ENCODE data around the gene SCG5.

The SCG5 gene

GRCh38 chr15:32698773-32699390 lies 57.4 kb downstream of the SCG5 start:
- Mint-ChIP-seq H3K27ac (no peak overlapping the region), H3K27me3 (peaks cover 36% of the 10 kb centered on the region), H3K36me3 (no peaks in the 10 kb centered on the region), H3K4me1 (no peaks in the 10 kb centered on the region), H3K4me3 (no peak overlapping the region), H3K9me3 (no peaks in the 10 kb centered on the region)
- no peak for ATAC-seq

- H3K4me3 Mint-ChIP-seq, result no peak overlapping the region
- no peak for ATAC-seq
- H3K27me3 Mint-ChIP-seq, result peaks cover 45% of the 10 kb centered on the region
- H3K36me3 Mint-ChIP-seq, result no peaks in the 10 kb centered on the region
- H3K9me3 Mint-ChIP-seq, result no peaks in the 10 kb centered on the region
- H3K4me1 Mint-ChIP-seq, result no peaks in the 10 kb centered on the region
- H3K27ac Mint-ChIP-seq, result no peak overlapping the region
Measured at GRCh38 chr15:32700501-32701150, 59.1 kb downstream of the SCG5 start.

DNA sequence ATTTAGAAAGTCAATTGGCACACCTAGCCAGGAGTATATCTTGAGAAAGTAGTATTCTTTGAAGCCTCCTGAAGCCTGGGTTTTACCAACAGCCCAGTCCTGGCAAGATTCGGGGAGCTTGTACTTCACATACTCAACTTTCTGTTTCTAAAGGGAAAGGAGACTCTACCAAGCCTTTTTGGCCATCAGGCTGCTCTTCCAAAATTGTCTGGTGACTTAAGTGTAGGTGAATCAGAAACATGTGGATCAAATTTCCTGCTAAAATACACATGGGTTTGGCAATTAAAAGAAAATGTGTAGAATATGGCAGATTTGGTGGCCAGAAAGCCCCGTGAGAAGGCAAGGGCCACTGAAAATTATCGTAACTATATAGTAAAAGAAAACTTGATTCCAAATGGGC lies 60.4 kb downstream of the SCG5 start:
- no peaks in the 10 kb centered on the region for H3K9me3 Mint-ChIP-seq
- H3K27me3 Mint-ChIP-seq, result peaks cover 52% of the 10 kb centered on the region
- no peak overlapping the region for H3K27ac Mint-ChIP-seq
- ATAC-seq, result no peak
- H3K4me3 Mint-ChIP-seq, result no peak overlapping the region
- H3K4me1 Mint-ChIP-seq, result no peaks in the 10 kb centered on the region
- no peaks in the 10 kb centered on the region for H3K36me3 Mint-ChIP-seq

GRCh38 chr15:32704395-32704981 lies 63.0 kb downstream of the SCG5 start:
- Mint-ChIP-seq H3K4me3 (no peak overlapping the region), H3K36me3 (no peaks in the 10 kb centered on the region), H3K9me3 (no peaks in the 10 kb centered on the region), H3K27me3 (peaks cover 47% of the 10 kb centered on the region), H3K27ac (no peak overlapping the region), H3K4me1 (no peaks in the 10 kb centered on the region)
- no peak for ATAC-seq

DNA sequence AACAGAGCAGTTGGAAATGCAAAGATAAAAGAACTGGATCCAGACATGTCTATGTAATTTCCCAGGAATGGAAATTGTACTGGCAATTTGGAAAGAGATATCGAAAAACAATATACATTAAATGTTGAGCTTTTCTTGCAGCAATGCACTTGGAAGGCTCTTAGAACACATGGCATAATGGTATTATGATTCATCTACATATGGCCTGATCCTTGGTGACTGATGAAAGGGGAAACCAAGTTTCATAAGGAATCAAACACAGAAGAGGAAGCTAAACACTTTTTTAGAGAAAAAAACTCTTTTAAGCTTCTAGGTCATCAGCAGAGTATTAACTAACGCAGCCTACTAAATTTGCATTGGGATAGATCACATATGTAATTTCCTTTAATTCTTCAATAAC lies 63.9 kb downstream of the SCG5 start:
- Mint-ChIP-seq H3K27me3 (peaks cover 43% of the 10 kb centered on the region), H3K36me3 (no peaks in the 10 kb centered on the region), H3K4me3 (no peak overlapping the region), H3K9me3 (no peaks in the 10 kb centered on the region), H3K27ac (no peak overlapping the region), H3K4me1 (no peaks in the 10 kb centered on the region)
- no peak for ATAC-seq

GRCh38 chr15:32706704-32707103 lies 65.2 kb downstream of the SCG5 start:
- Mint-ChIP-seq H3K36me3 (no peaks in the 10 kb centered on the region), H3K4me1 (no peaks in the 10 kb centered on the region), H3K9me3 (no peaks in the 10 kb centered on the region), H3K4me3 (no peak overlapping the region), H3K27ac (no peak overlapping the region), H3K27me3 (peaks cover 43% of the 10 kb centered on the region)
- no peak for ATAC-seq

DNA sequence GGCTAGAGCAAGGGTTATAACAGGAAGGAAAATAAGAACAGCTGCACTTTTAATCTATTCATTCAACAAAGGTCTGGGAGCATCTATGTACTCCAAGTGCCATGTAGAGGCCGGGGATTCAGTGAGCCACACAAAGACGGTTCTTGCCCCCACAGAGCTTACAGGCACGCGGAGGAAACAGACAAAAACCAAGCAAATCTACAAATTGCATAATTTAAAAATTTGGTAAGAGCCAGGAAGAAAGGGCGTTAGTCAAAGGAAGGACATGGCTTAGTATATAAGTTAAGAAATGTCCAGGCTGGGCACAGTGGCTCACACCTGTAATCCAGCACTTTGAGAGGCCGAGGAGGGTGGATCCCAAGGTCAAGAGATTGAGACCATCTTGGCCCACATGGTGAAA lies 65.9 kb downstream of the SCG5 start:
- ATAC-seq, result no peak
- Mint-ChIP-seq H3K27me3 (peaks cover 45% of the 10 kb centered on the region), H3K4me3 (no peak overlapping the region), H3K27ac (no peak overlapping the region), H3K4me1 (no peaks in the 10 kb centered on the region), H3K36me3 (no peaks in the 10 kb centered on the region), H3K9me3 (no peaks in the 10 kb centered on the region)

GRCh38 chr15:32709295-32710033 lies 68.0 kb downstream of the SCG5 start:
- no peak for ATAC-seq
- H3K36me3 Mint-ChIP-seq, result no peaks in the 10 kb centered on the region
- no peak overlapping the region for H3K4me3 Mint-ChIP-seq
- no peaks in the 10 kb centered on the region for H3K9me3 Mint-ChIP-seq
- no peak overlapping the region for H3K27ac Mint-ChIP-seq
- H3K27me3 Mint-ChIP-seq, result peaks cover 57% of the 10 kb centered on the region
- H3K4me1 Mint-ChIP-seq, result no peaks in the 10 kb centered on the region

DNA sequence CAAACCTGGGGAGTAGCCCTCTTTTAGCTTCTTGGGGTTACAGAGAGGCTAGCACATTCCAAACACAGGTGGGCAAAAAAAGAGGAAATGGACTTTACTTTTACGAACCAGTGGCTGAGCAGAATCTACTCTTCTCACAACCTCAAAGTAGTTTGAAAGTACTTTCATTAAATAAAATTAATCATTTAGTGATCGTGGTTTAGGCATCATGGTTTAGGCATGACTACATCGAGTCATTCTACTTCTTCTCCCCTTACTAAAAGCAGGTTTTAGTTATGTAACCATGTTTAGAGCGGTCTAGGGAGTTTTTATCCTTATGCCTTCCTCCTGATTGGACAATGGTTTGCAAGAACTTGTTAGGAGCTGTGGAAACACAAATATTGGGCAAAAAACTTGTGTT lies 73.8 kb downstream of the SCG5 start:
- H3K9me3 Mint-ChIP-seq, result no peaks in the 10 kb centered on the region
- peak; percentile 28 for ATAC-seq
- no peak overlapping the region for H3K27ac Mint-ChIP-seq
- H3K4me1 Mint-ChIP-seq, result peaks cover 26% of the 10 kb centered on the region
- peaks cover 75% of the 10 kb centered on the region for H3K27me3 Mint-ChIP-seq
- no peaks in the 10 kb centered on the region for H3K36me3 Mint-ChIP-seq
- no peak overlapping the region for H3K4me3 Mint-ChIP-seq

DNA sequence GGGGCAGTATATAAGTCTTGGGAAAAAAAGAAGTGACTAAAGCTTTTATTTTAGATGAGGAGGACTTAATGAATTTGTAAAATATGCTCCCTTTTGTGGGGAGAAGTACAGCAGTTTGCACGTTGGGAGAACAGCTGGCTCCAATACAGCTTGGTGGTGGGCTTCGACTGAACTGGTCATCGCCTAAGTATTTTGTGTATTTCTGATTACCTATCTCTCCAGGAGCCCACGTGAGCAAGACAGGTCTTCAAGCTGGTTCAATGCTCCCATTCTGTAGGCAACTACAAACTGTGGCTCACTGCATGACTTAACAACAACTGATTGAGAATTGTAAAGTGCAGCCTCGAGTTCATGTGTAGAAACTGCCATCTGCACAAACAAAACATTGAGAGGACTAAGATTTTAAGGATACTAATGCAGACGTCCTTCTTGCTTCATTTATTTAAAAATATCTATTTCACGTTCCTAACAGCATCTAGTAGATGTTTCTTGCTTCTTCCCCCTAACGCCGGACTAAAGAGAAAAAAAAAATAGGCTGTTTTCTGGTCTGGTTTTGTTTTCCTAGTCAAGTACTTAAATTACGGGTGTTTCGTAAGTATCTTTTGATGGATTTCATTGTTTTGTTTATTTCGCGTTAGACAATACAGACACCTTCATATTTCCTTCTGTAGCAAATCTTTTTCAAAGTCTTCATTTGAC lies 74.9 kb downstream of the SCG5 start:
- peaks cover 85% of the 10 kb centered on the region for H3K27me3 Mint-ChIP-seq
- no peak overlapping the region for H3K27ac Mint-ChIP-seq
- no peaks in the 10 kb centered on the region for H3K9me3 Mint-ChIP-seq
- H3K4me1 Mint-ChIP-seq, result peaks cover 26% of the 10 kb centered on the region
- no peaks in the 10 kb centered on the region for H3K36me3 Mint-ChIP-seq
- peak overlapping the region; percentile 22 for H3K4me3 Mint-ChIP-seq
- no peak for ATAC-seq

DNA sequence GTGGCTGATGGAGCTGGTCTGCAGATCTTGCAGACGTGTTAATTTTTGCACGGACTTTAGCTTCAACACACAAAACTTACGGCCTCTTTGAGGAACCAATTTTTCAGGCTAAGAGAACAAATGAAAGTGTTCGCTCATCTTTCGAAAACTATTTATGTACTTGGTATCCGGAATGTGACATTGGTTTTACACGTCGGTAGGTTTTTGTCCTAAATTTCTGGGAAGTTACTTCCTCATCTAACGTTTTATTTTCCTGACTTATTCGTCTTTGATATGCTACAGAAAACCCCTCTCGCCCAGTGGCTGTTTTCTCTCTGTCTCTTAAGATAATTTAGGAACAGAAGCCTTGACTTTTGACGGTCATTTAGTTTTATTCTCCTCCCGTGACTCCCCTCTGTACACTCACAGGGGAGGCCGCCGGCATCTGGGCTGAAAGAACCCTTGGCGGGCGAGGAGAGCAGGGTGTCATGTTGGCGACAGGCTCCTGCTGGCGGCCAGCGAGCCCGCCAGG lies 75.5 kb downstream of the SCG5 start:
- Mint-ChIP-seq H3K4me3 (peak overlapping the region; percentile 22), H3K27me3 (peaks cover 82% of the 10 kb centered on the region), H3K4me1 (peaks cover 26% of the 10 kb centered on the region), H3K9me3 (no peaks in the 10 kb centered on the region), H3K27ac (no peak overlapping the region), H3K36me3 (no peaks in the 10 kb centered on the region)
- no peak for ATAC-seq

- Mint-ChIP-seq H3K27me3 (peaks cover 76% of the 10 kb centered on the region), H3K4me1 (peaks cover 26% of the 10 kb centered on the region), H3K4me3 (peak within 1 kb of the TSS; percentile 54), H3K36me3 (no peaks in the 10 kb centered on the region), H3K9me3 (no peaks in the 10 kb centered on the region), H3K27ac (no peak within 1 kb of the TSS)
- ATAC-seq, result peak; percentile 22
Measured at GRCh38 chr15:32717426-32718226, 76.1 kb downstream of the SCG5 start, which contains the start of gene GREM1. GREM1 (plus strand) TSS chr15:32718004; CDS start chr15:32730691, 12,687 bp downstream.

DNA sequence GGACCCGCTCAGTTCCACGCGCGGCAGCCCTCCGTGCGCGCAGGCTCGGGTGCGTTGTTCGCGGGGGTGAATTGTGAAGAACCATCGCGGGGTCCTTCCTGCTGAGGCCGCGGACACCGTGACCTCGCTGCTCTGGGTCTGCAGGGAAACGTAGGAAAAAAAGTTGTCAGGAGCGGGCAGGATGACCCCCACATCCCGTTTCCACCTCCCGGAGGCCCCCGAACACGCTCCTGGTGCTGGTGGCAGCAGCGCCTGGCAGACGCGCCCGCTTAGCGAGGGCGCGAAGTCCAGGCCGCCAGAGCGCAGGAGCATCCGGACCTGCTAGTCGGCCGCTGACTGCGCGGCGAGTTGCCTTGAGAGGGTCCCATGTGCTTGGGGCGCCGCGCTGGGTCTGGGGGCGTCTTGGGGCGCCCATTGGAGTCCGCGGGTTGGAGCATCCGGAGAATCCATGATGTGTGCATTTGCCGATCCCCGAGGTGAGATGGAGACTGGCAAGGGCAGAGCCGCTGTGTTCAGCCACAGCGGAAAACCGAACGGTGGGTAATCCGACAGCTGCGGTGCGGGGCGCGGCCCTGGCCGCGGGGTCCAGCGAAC lies 76.8 kb downstream of the SCG5 start:
- Mint-ChIP-seq H3K4me3 (peak overlapping the region; percentile 54), H3K27me3 (peaks cover 70% of the 10 kb centered on the region), H3K27ac (no peak overlapping the region), H3K36me3 (no peaks in the 10 kb centered on the region), H3K9me3 (no peaks in the 10 kb centered on the region), H3K4me1 (peaks cover 26% of the 10 kb centered on the region)
- no peak for ATAC-seq
